Bronchial epithelial cell (primary cell): Measurements from ENCODE around the gene LIPE. TPM values are rescaled to one million over a fixed set of nuclear protein-coding genes. Genes with fewer than 3 reads are reported as not detected.
A peak's percentile ranks its signal among the peaks of the same experiment; 100 is the strongest.

ENCODE experiments used
- DNase-seq: peaks from one replicate; pipeline ENCODE4 v3.0.0-alpha.2; 2010; ENCODE audit warnings: low read depth
- FAIRE-seq: peaks from 2 replicates; lab custom pipeline; 2011; peaks lifted over from hg19 to GRCh38; lab: Jason Lieb, UNC
- H3K27me3 ChIP-seq: 2 replicates; pipeline ENCODE4 v1.5.1; 2011; ENCODE audit warnings: low read length; ENCODE audit not compliant: control insufficient read depth, insufficient read depth
- H3K36me3 ChIP-seq: 2 replicates; pipeline ENCODE4 v1.5.1; 2011; ENCODE audit warnings: low read length; ENCODE audit not compliant: control insufficient read depth, insufficient read depth
- H3K4me3 ChIP-seq: 2 replicates; pipeline ENCODE4 v1.5.1; 2011; ENCODE audit warnings: mild to moderate bottlenecking, low read depth, low read length, control low read depth
- total RNA-seq: library from RNA; depleted of rRNA; stranded (reverse); fragments of >200 nt; gene quantifications from 2 replicates; pipeline ENCODE4 v1.2.1, GENCODE V29; 2014
- TF ChIP-seq, protein P1 (sequence below): IDR thresholded peaks from 2 replicates; pipeline ENCODE4 v1.5.1; 2011; ENCODE audit warnings: mild to moderate bottlenecking, moderate library complexity, low read length, control low read depth, inconsistent platforms; ENCODE audit not compliant: insufficient read depth, severe bottlenecking

The LIPE gene
- total RNA-seq, 1 donor from 2014 or later = 7.6 TPM

DNA sequence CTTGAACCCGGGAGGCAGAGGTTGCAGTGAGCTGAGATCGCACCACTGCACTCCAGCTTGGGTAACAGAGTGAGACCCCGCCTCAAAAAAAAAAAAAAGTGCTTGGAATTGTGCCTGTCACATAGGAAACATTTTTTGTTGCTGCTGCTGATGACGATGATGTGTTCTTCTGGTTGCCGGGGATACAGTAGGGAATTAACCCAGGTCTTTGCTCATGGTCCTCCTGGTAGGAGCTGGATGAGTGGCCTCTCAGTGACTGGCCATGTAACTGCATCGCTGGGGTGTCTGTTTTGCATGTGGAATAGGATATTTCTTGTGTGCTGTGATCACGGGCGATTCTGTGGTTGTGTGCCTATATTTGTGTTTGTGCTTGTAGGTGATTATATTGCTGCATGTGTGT lies 32.4 kb downstream of the LIPE start:
- H3K36me3 ChIP-seq = no peaks in the 10 kb centered on the region
- TF ChIP-seq, protein P1, sequence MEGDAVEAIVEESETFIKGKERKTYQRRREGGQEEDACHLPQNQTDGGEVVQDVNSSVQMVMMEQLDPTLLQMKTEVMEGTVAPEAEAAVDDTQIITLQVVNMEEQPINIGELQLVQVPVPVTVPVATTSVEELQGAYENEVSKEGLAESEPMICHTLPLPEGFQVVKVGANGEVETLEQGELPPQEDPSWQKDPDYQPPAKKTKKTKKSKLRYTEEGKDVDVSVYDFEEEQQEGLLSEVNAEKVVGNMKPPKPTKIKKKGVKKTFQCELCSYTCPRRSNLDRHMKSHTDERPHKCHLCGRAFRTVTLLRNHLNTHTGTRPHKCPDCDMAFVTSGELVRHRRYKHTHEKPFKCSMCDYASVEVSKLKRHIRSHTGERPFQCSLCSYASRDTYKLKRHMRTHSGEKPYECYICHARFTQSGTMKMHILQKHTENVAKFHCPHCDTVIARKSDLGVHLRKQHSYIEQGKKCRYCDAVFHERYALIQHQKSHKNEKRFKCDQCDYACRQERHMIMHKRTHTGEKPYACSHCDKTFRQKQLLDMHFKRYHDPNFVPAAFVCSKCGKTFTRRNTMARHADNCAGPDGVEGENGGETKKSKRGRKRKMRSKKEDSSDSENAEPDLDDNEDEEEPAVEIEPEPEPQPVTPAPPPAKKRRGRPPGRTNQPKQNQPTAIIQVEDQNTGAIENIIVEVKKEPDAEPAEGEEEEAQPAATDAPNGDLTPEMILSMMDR = no peak
- FAIRE-seq (no peak), DNase-seq (no peak)
- H3K4me3 ChIP-seq = no peak overlapping the region
- peaks cover 8% of the 10 kb centered on the region for H3K27me3 ChIP-seq

GRCh38 chr19:42392165-42392564 lies 35.0 kb downstream of the LIPE start:
- TF ChIP-seq, protein P1 = no peak
- peaks cover 10% of the 10 kb centered on the region for H3K27me3 ChIP-seq
- no peaks in the 10 kb centered on the region for H3K36me3 ChIP-seq
- DNase-seq (no peak), FAIRE-seq (no peak)
- no peak overlapping the region for H3K4me3 ChIP-seq

DNA sequence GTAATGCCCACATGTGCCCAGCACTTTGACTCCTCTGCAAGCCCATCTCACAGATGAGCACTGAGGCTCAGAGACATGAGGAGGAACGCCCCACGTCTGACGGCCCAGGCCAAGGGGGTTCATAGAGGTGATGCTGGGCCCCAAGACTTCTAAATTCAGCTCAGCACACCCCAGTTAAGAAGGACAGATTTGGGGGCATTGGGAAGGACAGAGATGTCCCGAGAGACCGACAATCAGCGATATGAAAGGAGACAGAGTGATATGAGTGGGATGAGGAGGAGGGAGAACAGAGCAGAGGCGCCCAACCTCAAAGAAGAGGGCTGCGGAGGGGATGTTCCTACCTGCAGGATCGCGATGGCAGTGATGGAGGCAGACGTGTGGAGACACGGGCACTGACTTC lies 37.3 kb downstream of the LIPE start, which contains the start of gene CNFN:
Gene CNFN, minus strand, starts transcription at position 399 of the 400 bp plus-strand sequence. CDS start 1,260 bp downstream, outside the sequence.
- H3K4me3 ChIP-seq = no peak within 1 kb of the TSS
- TF ChIP-seq, protein P1 = no peak
- peaks cover 10% of the 10 kb centered on the region for H3K27me3 ChIP-seq
- no peaks in the 10 kb centered on the region for H3K36me3 ChIP-seq
- DNase-seq (no peak), FAIRE-seq (no peak)

DNA sequence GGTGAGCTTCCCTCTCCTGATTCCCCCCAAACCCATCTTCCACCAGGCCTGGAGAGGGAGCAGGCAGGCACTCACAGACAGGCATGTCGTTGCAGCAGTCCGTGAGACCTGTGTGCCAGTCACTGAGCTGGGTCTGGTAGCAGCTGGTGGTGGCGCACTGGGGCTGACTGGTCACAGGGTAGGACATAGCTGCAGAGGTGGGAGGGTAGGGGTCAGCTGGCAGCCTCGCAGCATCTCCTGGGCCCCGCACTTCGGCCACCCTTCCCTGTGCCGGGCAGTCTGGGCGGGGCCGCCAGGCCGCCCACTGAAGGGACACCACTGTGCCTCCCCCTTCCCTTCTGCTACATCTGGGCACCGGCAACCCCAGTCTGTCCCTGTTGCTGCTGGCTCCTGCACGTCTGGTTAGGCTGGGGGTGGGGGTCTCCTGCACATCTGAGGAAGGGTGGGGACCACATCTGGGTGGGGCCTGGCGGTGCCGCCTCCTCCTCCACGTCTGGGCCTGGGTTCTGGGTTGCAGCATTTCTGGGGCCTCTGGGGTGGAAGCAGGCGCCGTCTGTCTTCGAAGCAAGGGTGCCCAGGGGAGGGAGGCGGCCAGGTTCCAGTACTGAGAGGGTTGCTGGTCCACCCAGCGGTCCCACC lies 38.2 kb downstream of the LIPE start:
- no peak overlapping the region for H3K4me3 ChIP-seq
- no peak for DNase-seq
- TF ChIP-seq, protein P1 = no peak
- FAIRE-seq = no peak
- peaks cover 10% of the 10 kb centered on the region for H3K27me3 ChIP-seq
- H3K36me3 ChIP-seq = no peaks in the 10 kb centered on the region

- FAIRE-seq = no peak
- TF ChIP-seq, protein P1 = peak; percentile 68
Measured at GRCh38 chr19:42386974-42387707, 40.0 kb downstream of the LIPE start.

More at GRCh38 chr19:42386974-42387707, 40.0 kb downstream of the LIPE start:
- H3K27me3 ChIP-seq = peaks cover 10% of the 10 kb centered on the region
- no peaks in the 10 kb centered on the region for H3K36me3 ChIP-seq
- H3K4me3 ChIP-seq = peak overlapping the region; percentile 27
- DNase-seq = peak; percentile 58
